IPS DF 6.9 (cell line): ENCODE data around the gene INSM2.
A peak's percentile ranks its signal among the peaks of the same experiment; 100 is the strongest.

Source experiments
- DNase-seq: peaks from one replicate; pipeline ENCODE4 v3.0.0-alpha.2; 2013; ENCODE audit warnings: low read depth, low spot score
- H3K27ac ChIP-seq: one replicate; pipeline ENCODE4 v1.5.1; 2013; ENCODE audit warnings: low read length, control low read depth
- H3K27me3 ChIP-seq: 2 replicates; pipeline ENCODE4 v1.6.1; 2013; ENCODE audit warnings: mild to moderate bottlenecking, low read length; ENCODE audit not compliant: control insufficient read depth, insufficient read depth
- H3K36me3 ChIP-seq: 2 replicates; pipeline ENCODE4 v1.6.1; 2013; ENCODE audit warnings: low read length; ENCODE audit not compliant: control insufficient read depth, insufficient read depth
- H3K4me1 ChIP-seq: 2 replicates; pipeline ENCODE4 v1.6.1; 2013; ENCODE audit warnings: low read length; ENCODE audit not compliant: control insufficient read depth, insufficient read depth
- H3K4me3 ChIP-seq: 2 replicates; pipeline ENCODE4 v1.5.1; 2013; ENCODE audit warnings: mild to moderate bottlenecking, low read length
- H3K9me3 ChIP-seq: 2 replicates; pipeline ENCODE4 v1.6.1; 2013; ENCODE audit warnings: low read length, inconsistent platforms; ENCODE audit not compliant: control insufficient read depth, insufficient read depth
- WGBS: extraction: QIAGEN DNeasy Blood & Tissue Kit; methylation state at CpG from one replicate; pipeline ENCODE4 v1.1.7; 2013; ENCODE audit warnings: mixed read lengths, missing lambda C conversion rate; ENCODE audit not compliant: insufficient read length, insufficient coverage; 5-methylcytosine and 5-hydroxymethylcytosine counted together

The INSM2 gene

GRCh38 chr14:35519986-35520385 lies 14.0 kb upstream of the INSM2 start:
- H3K27me3 ChIP-seq, result no peaks in the 10 kb centered on the region
- H3K9me3 ChIP-seq, result no peaks in the 10 kb centered on the region
- no peaks in the 10 kb centered on the region for H3K36me3 ChIP-seq
- no CpG with 5 or more reads among the region's 2 CpGs for WGBS
- DNase-seq, result no peak
- H3K4me1 ChIP-seq, result no peaks in the 10 kb centered on the region
- no peak overlapping the region for H3K4me3 ChIP-seq
- no peak overlapping the region for H3K27ac ChIP-seq

DNA sequence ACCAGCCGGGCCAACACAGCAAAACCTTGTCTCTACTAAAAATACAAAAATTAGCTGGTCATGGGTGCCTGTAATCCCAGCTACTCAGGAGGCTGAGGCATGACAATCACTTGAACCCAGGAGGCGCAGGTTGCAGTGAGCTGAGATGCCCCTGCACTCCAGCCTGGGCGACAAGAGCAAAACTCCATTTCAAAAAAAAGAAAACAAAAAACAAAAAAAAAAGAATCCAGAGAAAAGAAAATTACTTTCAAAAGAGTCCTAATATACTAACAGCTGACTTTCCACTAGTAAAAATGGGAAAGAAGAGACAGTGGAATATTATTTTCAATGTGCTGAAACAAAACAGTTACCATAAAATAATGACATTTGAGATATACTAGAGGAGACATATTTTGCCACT lies 8.3 kb upstream of the INSM2 start:
- Histone ChIP-seq H3K27ac (no peak overlapping the region), H3K36me3 (no peaks in the 10 kb centered on the region), H3K9me3 (no peaks in the 10 kb centered on the region), H3K4me1 (no peaks in the 10 kb centered on the region), H3K27me3 (no peaks in the 10 kb centered on the region), H3K4me3 (no peak overlapping the region)
- WGBS, result no CpG with 5 or more reads among the region's 3 CpGs
- no peak for DNase-seq

GRCh38 chr14:35526962-35527361 lies 7.0 kb upstream of the INSM2 start:
- no peak for DNase-seq
- H3K4me1 ChIP-seq, result no peaks in the 10 kb centered on the region
- no peaks in the 10 kb centered on the region for H3K9me3 ChIP-seq
- H3K4me3 ChIP-seq, result no peak overlapping the region
- no CpG with 5 or more reads among the region's 2 CpGs for WGBS
- H3K36me3 ChIP-seq, result no peaks in the 10 kb centered on the region
- peaks cover 2% of the 10 kb centered on the region; the same call in 1 of the 2 replicates for H3K27me3 ChIP-seq
- no peak overlapping the region for H3K27ac ChIP-seq

DNA sequence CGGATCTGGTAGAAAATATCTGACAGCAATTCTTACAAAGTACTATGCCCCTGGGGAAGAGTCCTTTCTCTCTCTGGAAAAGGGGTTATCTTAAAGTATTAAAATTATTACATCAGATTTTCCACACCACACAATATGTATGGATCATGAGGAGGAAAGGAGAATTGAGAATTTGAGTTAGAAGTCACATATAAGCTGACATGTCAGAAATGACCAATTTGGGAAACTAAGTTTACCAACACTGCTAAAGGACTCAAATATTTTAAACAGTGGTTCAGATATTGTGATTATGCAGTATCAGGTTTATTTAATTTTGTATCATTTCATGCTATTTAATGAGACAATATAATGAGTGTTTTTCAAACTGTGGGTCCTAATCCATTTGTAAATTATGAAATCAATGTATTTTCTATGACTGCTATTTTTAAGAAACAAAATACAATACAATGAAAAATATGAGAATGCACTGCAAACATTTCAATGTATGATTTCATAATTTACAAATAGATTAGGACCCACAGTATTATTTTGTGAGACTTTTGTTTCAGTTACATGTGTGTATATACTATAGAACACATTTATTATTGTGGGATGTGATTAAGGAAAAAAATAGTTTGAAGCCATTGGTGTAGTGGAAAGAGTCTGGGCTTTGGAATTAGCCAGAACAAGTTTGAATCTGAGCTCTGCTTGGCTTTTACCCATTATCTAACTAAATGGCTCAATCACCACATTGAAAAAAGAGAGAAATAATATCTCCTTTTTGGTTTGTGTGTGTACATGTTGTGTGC lies 1.8 kb upstream of the INSM2 start:
- WGBS, result no CpG with 5 or more reads among the region's 1 CpG
- Histone ChIP-seq H3K27me3 (peaks cover 19% of the 10 kb centered on the region), H3K4me3 (no peak overlapping the region)

DNA sequence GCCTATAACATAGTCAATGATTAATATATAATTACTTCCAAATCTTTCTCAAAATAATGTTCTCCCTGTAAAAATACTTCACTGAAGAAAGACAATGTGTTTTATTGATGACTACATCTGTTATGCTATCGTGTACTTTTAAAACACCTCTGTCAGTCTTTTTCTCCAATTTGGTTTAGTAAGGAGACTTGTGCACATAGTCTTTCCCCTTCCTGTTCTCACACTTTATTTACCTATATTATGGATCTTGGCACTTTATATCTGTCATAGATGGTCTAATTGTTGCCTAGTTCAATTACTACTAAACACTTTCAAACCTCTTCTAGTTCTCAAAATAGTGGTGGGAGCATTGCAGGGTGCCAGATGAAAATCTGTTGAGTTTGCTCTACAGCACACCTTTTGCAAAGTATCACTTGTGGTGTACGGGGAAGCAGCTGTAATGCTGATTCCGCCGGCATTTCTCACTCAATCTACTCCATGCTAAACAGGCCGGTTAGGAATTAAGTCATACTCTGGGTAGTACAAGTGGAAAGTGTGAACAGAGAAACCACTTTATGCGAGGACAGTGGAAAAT lies 1.1 kb upstream of the INSM2 start:
- DNase-seq, result no peak
- no CpG with 5 or more reads among the region's 6 CpGs for WGBS
- peak overlapping the region; percentile 49; the same call in 1 of the 2 replicates for H3K4me3 ChIP-seq
- 0 out of 2 replicates have a peak, but pooled peaks cover 3% of the 10 kb centered on the region for H3K4me1 ChIP-seq
- H3K36me3 ChIP-seq, result no peaks in the 10 kb centered on the region
- H3K9me3 ChIP-seq, result no peaks in the 10 kb centered on the region
- H3K27me3 ChIP-seq, result peaks cover 19% of the 10 kb centered on the region
- H3K27ac ChIP-seq, result no peak overlapping the region

More for the DNA sequence above, 1.8 kb upstream of the INSM2 start:
- no peak for DNase-seq
- Histone ChIP-seq H3K9me3 (no peaks in the 10 kb centered on the region), H3K27ac (no peak overlapping the region), H3K4me1 (0 out of 2 replicates have a peak, but pooled peaks cover 3% of the 10 kb centered on the region), H3K36me3 (no peaks in the 10 kb centered on the region)

GRCh38 chr14:35534208-35534872 lies 376 bp downstream of the INSM2 start:
- peak overlapping the region; percentile 39; the same call in 1 of the 2 replicates for H3K4me3 ChIP-seq
- no peaks in the 10 kb centered on the region for H3K36me3 ChIP-seq
- H3K9me3 ChIP-seq, result no peaks in the 10 kb centered on the region
- DNase-seq, result no peak
- no peak overlapping the region for H3K27ac ChIP-seq
- H3K27me3 ChIP-seq, result peaks cover 19% of the 10 kb centered on the region
- H3K4me1 ChIP-seq, result 0 out of 2 replicates have a peak, but pooled peaks cover 3% of the 10 kb centered on the region
- no CpG with 5 or more reads among the region's 77 CpGs for WGBS

GRCh38 chr14:35534873-35535482 lies 1.0 kb downstream of the INSM2 start:
- H3K4me1 ChIP-seq, result 0 out of 2 replicates have a peak, but pooled peaks cover 3% of the 10 kb centered on the region
- peaks cover 19% of the 10 kb centered on the region for H3K27me3 ChIP-seq
- H3K36me3 ChIP-seq, result no peaks in the 10 kb centered on the region
- DNase-seq, result no peak
- H3K4me3 ChIP-seq, result peak overlapping the region; percentile 22; the same call in 1 of the 2 replicates
- H3K9me3 ChIP-seq, result no peaks in the 10 kb centered on the region
- H3K27ac ChIP-seq, result no peak overlapping the region
- no CpG with 5 or more reads among the region's 55 CpGs for WGBS

- no peak for DNase-seq
- Histone ChIP-seq H3K27me3 (peaks cover 19% of the 10 kb centered on the region), H3K36me3 (no peaks in the 10 kb centered on the region), H3K27ac (no peak overlapping the region), H3K4me1 (0 out of 2 replicates have a peak, but pooled peaks cover 3% of the 10 kb centered on the region), H3K4me3 (peak overlapping the region; percentile 22; the same call in 1 of the 2 replicates), H3K9me3 (no peaks in the 10 kb centered on the region)
- WGBS, result no CpG with 5 or more reads among the region's 37 CpGs
Measured at GRCh38 chr14:35535483-35536112, 1.6 kb downstream of the INSM2 start.

DNA sequence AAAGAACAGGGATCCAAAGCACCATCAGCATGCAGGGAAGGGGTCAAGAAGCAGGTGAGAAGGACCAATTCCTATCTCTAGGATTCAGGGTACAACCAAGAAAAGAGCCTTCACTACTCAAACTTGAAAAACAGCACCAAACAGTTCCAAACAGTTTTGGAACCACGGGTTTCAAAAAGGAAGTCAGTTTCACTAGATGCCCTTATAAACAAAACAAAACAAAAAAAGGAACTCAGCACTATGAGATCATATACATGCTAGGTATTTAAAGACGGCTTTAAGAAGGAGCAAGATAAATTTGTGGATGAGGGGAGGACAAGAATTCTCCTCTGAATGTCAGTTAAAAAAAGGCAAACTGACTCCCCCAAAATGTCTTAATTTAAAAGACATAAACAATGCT lies 6.0 kb downstream of the INSM2 start:
- no peak overlapping the region for H3K4me3 ChIP-seq
- DNase-seq, result no peak
- H3K36me3 ChIP-seq, result no peaks in the 10 kb centered on the region
- peaks cover 7% of the 10 kb centered on the region; the same call in 1 of the 2 replicates for H3K27me3 ChIP-seq
- H3K4me1 ChIP-seq, result 0 out of 2 replicates have a peak, but pooled peaks cover under 1% of the 10 kb centered on the region
- H3K27ac ChIP-seq, result no peak overlapping the region
- no CpG with 5 or more reads among the region's 2 CpGs for WGBS
- no peaks in the 10 kb centered on the region for H3K9me3 ChIP-seq

- Histone ChIP-seq H3K4me3 (no peak overlapping the region), H3K9me3 (no peaks in the 10 kb centered on the region), H3K27ac (no peak overlapping the region), H3K36me3 (no peaks in the 10 kb centered on the region), H3K4me1 (no peaks in the 10 kb centered on the region), H3K27me3 (no peaks in the 10 kb centered on the region)
- no CpG with 5 or more reads among the region's 5 CpGs for WGBS
- no peak for DNase-seq
Measured at GRCh38 chr14:35543006-35543405, 9.0 kb downstream of the INSM2 start.
